K562 (cell line): ENCODE data around the gene C2orf42. TPM values are rescaled to one million over a fixed set of nuclear protein-coding genes. Genes with fewer than 3 reads are reported as not detected.

ENCODE experiments used
- AFF1 ChIP-seq, 2 experiments: fragments of 450-650 bp; IDR thresholded peaks; 2 replicates each; pipeline ENCODE4 v1.6.1; 2018; ENCODE audit warnings: mild to moderate bottlenecking in 2 of 2, low read depth in 1 of 2; ENCODE audit not compliant: partially characterized antibody in 2 of 2
- GTF2B ChIP-seq: IDR thresholded peaks from 2 replicates; pipeline ENCODE4 v1.6.1; 2011; ENCODE audit not compliant: insufficient read length; ENCODE audit errors: extremely low read depth
- KDM5B ChIP-seq: fragments of 200-600 bp; sonication (generic); IDR thresholded peaks from 2 replicates; pipeline ENCODE4 v1.6.1; 2012; ENCODE audit warnings: low read depth, mild to moderate bottlenecking, moderate library complexity, low read length, control low read depth, inconsistent platforms; ENCODE audit not compliant: insufficient replicate concordance
- NCOA1 ChIP-seq: fragments of 450-650 bp; IDR thresholded peaks from 2 replicates; pipeline ENCODE4 v1.6.1; 2016; ENCODE audit warnings: low read depth
- OTX1 ChIP-seq: fragments of 450-650 bp; formaldehyde crosslinking; IDR thresholded peaks from 2 replicates; pipeline ENCODE4 v1.4.0; 2022; ENCODE audit warnings: mild to moderate bottlenecking
- POLR2AphosphoS2 ChIP-seq: IDR thresholded peaks from 2 replicates; pipeline ENCODE4 v1.6.1; 2012; ENCODE audit warnings: low read length, improper control_type of control experiment
- POLR3A ChIP-seq: IDR thresholded peaks from 2 replicates; pipeline ENCODE4 v1.6.1; 2011; ENCODE audit warnings: borderline replicate concordance, mild to moderate bottlenecking, moderate library complexity; ENCODE audit not compliant: insufficient read length, insufficient read depth; ENCODE audit errors: extremely low read depth
- RAD51 ChIP-seq: fragments of 450-650 bp; IDR thresholded peaks from 2 replicates; pipeline ENCODE4 v1.7.1; 2016; ENCODE audit warnings: low read depth, mild to moderate bottlenecking, borderline replicate concordance
- SAP30 ChIP-seq: fragments of 200-600 bp; sonication (generic); IDR thresholded peaks from 2 replicates; pipeline ENCODE4 v1.6.1; 2012; ENCODE audit warnings: borderline replicate concordance, low read depth, mild to moderate bottlenecking, moderate library complexity, low read length, control low read depth, inconsistent platforms; ENCODE audit not compliant: insufficient read depth, poor library complexity, severe bottlenecking
- SNRNP70 ChIP-seq: fragments of 200-400 bp; formaldehyde crosslinking; optimal IDR thresholded peaks from 2 replicates; pipeline ENCODE3; 2017; ENCODE audit warnings: low read depth, low read length
- TRIM25 ChIP-seq: fragments of 450-650 bp; IDR thresholded peaks from 2 replicates; pipeline ENCODE4 v1.7.0; 2016; ENCODE audit warnings: borderline replicate concordance
- ZBTB12 ChIP-seq: fragments of 250-450 bp; sonication (Bioruptor Pico); IDR thresholded peaks from 2 replicates; pipeline ENCODE4 v1.4.0; 2020
- ZC3H11A ChIP-seq: IDR thresholded peaks from 2 replicates; pipeline ENCODE4 v1.6.1; 2012; ENCODE audit warnings: low read depth, low read length, improper control_type of control experiment
- ZNF518B ChIP-seq: fragments of 250-450 bp; sonication (Bioruptor Pico); IDR thresholded peaks from 2 replicates; pipeline ENCODE4 v1.5.0; 2021; ENCODE audit warnings: mild to moderate bottlenecking, moderate library complexity
- polyA plus RNA-seq, 8 experiments: library from polyadenylated mRNA; depleted of rRNA in 4 of 8; stranded (reverse) in 5 of 8; unstranded in 3 of 8; fragments of >200 nt; fragmentation: Nextera tagmentation in 2 of 8; fragmentation: Illumina TruSeq in 1 of 8; extraction: Ambion mirVana in 2 of 8; extraction: Trizol in 1 of 8; gene quantifications; 2 replicates each; pipeline versions ENCODE4 v1.2.1 to v1.2.3, GENCODE V29; 2011 to 2014; ENCODE audit warnings: inconsistent platforms in 1 of 8, missing spikeins in 1 of 8
- total RNA-seq, 7 experiments: library from RNA; depleted of rRNA in 6 of 7; stranded (reverse); fragments of >200 nt in 6 of 7; fragmentation: Illumina TruSeq in 2 of 7; extraction: Trizol in 2 of 7; gene quantifications; 2 replicates each; pipeline versions ENCODE4 v1.2.1 to v1.2.3, GENCODE V29; 2011 to 2021; ENCODE audit warnings: low replicate concordance in 1 of 7

C2orf42 gene
- total and polyA plus RNA-seq, 9 of the 15 experiments (the other 6 are each of a cell fraction or from before 2014, with no cell fraction given): 4.6 to 10.9 (median 7.5) TPM

- TF ChIP-seq KDM5B: no peak
- no peak for TF ChIP-seq POLR3A
- 0 out of 2 replicates have a peak, but pooled peaks have one; percentile 31 for TF ChIP-seq TRIM25
- TF ChIP-seq ZC3H11A: no peak
- no peak for TF ChIP-seq NCOA1
- TF ChIP-seq SNRNP70: no peak
- TF ChIP-seq OTX1 (CRISPR knock-in tag): no peak
- no peak for TF ChIP-seq SAP30
- TF ChIP-seq POLR2AphosphoS2: 0 out of 2 replicates have a peak, but pooled peaks have one; percentile 49
- no peak for TF ChIP-seq ZNF518B
- TF ChIP-seq RAD51: no peak
- no peak for TF ChIP-seq GTF2B
- TF ChIP-seq AFF1 (IDR thresholded peaks at IDR 0.05; ENCODE audit: low read depth in 1 of 2, partially characterized antibody in 2 of 2): no peak
- no peak for TF ChIP-seq ZBTB12 (CRISPR knock-in tag)
Measured at GRCh38 chr2:70141212-70141901, 49.5 kb downstream of the C2orf42 start (continued).
